D721Med (cell line): ENCODE measurements around the gene NDNF.
A peak's percentile ranks its signal among the peaks of the same experiment; 100 is the strongest.

ENCODE experiments used
- DNase-seq: peaks from one replicate; pipeline ENCODE4 v3.0.0; 2011; ENCODE audit warnings: low spot score; ENCODE audit not compliant: insufficient read length
- FAIRE-seq: peaks from 2 replicates; lab custom pipeline; 2011; peaks lifted over from hg19 to GRCh38; lab: Jason Lieb, UNC
- TF ChIP-seq, protein P1 (sequence below): IDR thresholded peaks from 2 replicates; pipeline ENCODE4 v1.5.1; 2012; ENCODE audit warnings: mild to moderate bottlenecking, control low read depth; ENCODE audit not compliant: insufficient read depth; ENCODE audit errors: missing control alignments

Gene NDNF

DNA sequence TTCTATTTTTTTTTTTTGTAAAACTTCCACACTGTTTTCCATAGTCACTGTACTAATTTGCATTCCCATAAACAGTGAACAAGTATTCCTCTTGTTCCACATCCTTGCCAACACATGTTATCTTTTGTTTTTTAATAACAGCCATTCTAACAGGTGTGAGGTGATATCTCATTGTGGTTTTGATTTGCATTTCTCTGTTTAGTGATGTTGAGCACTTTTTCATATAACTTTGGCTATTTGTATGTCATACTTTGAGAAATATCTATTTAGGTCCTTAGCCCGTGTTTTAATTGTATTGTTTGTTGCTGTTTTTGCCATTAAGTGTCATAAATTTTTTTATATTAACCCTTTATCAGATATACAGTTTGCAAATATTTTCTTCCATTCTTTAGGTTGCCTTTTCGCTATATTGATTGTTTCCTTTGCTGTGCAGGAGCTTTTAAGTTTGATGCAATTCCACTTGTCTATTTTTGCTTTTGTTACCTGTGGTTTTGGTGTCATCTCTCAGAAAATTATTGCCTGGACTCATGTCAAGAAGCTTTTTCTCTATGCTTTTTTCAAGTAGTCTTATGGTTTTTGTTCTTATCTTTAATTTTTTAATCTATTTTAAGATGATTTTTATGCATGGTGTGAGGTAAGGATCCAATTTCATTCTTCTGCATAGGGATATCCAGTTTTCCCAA is 27.9 kb upstream of the NDNF start:
- DNase-seq: no peak
- FAIRE-seq: no peak
- TF ChIP-seq, protein P1, sequence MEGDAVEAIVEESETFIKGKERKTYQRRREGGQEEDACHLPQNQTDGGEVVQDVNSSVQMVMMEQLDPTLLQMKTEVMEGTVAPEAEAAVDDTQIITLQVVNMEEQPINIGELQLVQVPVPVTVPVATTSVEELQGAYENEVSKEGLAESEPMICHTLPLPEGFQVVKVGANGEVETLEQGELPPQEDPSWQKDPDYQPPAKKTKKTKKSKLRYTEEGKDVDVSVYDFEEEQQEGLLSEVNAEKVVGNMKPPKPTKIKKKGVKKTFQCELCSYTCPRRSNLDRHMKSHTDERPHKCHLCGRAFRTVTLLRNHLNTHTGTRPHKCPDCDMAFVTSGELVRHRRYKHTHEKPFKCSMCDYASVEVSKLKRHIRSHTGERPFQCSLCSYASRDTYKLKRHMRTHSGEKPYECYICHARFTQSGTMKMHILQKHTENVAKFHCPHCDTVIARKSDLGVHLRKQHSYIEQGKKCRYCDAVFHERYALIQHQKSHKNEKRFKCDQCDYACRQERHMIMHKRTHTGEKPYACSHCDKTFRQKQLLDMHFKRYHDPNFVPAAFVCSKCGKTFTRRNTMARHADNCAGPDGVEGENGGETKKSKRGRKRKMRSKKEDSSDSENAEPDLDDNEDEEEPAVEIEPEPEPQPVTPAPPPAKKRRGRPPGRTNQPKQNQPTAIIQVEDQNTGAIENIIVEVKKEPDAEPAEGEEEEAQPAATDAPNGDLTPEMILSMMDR: no peak

DNA sequence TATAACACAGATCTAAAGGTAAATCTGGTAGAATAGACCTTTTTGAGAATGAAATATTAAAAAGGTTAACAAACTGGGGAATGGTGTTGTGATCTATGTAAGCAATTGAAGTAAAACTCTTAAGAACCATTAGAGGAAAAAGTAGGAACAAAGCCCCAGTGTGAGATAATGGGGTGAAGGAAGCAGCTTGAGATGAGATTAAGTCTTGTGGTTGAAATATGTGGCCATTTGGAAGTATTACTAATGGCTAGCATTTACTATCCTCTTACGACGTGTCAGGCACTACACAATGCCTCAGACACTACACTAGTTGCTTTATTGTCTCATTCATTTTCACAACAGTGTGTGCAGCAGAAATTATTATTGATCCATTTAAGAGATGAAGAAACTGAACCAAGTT is 25.9 kb upstream of the NDNF start:
- FAIRE-seq (peak; percentile 70), DNase-seq (no peak)
- TF ChIP-seq, protein P1: no peak

DNA sequence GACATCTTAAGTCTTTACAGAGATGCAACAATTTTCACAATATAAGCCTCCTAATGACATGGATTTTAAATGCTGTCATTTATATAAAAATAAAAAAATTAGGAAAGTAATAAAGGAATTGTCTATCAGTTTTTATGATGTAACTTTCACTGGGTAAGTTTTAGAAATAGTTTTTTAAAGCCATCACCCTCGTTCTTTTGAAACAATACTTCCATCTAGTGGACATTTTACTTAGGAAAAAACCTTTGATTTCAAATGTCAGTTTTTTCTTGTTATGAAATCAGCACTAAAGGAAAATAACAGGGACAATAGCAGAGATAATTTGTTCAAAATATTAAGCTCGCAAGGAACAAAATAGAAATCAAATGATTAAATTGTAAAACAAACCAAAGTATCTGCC is 24.3 kb upstream of the NDNF start:
- FAIRE-seq: peak; percentile 75
- TF ChIP-seq, protein P1: peak; percentile 68
- no peak for DNase-seq

DNA sequence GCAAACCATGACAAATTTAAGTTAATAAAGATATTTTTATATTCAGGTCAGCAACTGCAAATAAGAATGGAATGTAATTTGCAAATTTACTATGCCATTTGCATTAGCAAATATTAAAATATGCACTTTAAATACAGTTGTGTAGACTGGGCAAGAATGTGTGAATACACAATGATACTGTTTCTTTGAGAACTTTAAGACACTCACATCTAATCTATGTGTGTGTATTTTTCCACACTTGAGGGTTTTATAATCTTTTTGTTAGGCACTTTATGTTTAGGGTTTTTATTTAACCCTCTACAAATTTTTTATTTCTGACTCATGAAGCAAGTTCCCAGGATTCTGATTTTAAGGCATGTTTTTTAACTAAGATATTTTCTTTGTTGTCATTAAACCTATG is 23.9 kb upstream of the NDNF start:
- DNase-seq (no peak), FAIRE-seq (no peak)
- TF ChIP-seq, protein P1: no peak

GRCh38 chr4:121094297-121094966 is 22.1 kb upstream of the NDNF start:
- no peak for FAIRE-seq
- TF ChIP-seq, protein P1: no peak
- DNase-seq: no peak

DNA sequence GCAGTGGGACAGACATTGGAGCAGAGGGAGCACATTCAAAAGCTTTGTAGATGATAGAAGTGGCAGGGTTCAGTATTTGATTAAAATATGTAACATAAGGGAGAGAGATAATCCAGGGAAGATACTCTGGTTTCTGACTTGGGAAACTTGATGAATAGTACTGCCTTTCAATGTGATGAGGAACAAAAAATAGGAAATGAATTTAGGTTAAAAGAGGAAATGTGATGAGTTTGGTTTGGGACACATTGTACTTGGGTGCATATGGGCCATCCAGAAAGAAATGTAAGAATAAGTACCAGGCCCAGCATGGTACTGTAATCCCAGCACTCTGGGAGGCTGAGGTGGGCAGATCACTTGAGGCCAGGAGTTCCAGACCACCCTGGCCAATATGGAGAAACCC is 20.9 kb upstream of the NDNF start:
- no peak for DNase-seq
- TF ChIP-seq, protein P1: no peak
- no peak for FAIRE-seq

DNA sequence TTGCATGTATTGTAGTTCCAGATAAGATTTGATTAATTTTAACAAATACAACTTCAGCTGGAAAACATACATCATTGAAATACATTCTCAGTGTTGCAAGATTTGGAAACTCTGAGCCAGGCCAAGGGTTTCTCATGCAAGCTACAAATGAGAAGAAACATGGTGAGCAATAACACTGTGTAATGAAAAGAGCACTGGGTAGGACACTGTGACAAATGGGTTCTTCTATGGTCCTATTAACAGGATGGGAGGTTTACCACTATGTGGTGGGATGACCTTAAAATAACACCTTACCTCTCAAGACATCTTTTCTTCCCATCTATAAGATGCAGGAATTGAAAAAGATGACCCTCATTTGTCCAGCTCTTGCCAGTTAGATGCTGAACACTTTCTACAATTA is 19.6 kb upstream of the NDNF start:
- DNase-seq: no peak
- TF ChIP-seq, protein P1: no peak
- no peak for FAIRE-seq
